Stimulated activated CD8-positive, alpha-beta memory T cell treated with anti-CD3 and anti-CD28 coated beads, Interleukin-4, amount 100 ng/mL, for 1 hour (primary cell): Measurements from ENCODE around the gene ANGPTL3.
"Not testable (repeated sequence)": the region's sequence is repeated elsewhere in the genome, so short reads cannot be mapped to it uniquely, and the experiment has no call there.

Experiments used
- DNase-seq, 2 donors: peaks; one replicate each; pipeline ENCODE4 v3.0.0-alpha.2; 2020; ENCODE audit warnings: low read depth in 2 of 2, low spot score in 1 of 2

ANGPTL3 gene, protein sequence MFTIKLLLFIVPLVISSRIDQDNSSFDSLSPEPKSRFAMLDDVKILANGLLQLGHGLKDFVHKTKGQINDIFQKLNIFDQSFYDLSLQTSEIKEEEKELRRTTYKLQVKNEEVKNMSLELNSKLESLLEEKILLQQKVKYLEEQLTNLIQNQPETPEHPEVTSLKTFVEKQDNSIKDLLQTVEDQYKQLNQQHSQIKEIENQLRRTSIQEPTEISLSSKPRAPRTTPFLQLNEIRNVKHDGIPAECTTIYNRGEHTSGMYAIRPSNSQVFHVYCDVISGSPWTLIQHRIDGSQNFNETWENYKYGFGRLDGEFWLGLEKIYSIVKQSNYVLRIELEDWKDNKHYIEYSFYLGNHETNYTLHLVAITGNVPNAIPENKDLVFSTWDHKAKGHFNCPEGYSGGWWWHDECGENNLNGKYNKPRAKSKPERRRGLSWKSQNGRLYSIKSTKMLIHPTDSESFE

DNA sequence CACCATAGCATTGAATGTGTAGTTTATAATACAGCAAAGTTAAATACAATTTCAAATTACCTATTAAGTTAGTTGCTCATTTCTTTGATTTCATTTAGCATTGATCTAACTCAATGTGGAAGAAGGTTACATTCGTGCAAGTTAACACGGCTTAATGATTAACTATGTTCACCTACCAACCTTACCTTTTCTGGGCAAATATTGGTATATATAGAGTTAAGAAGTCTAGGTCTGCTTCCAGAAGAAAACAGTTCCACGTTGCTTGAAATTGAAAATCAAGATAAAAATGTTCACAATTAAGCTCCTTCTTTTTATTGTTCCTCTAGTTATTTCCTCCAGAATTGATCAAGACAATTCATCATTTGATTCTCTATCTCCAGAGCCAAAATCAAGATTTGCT is at the start of gene ANGPTL3:
Gene ANGPTL3 (plus strand): TSS at position 240 of the 400 bp plus-strand sequence. CDS start 47 bp downstream, at position 287.
- no peak for DNase-seq

DNA sequence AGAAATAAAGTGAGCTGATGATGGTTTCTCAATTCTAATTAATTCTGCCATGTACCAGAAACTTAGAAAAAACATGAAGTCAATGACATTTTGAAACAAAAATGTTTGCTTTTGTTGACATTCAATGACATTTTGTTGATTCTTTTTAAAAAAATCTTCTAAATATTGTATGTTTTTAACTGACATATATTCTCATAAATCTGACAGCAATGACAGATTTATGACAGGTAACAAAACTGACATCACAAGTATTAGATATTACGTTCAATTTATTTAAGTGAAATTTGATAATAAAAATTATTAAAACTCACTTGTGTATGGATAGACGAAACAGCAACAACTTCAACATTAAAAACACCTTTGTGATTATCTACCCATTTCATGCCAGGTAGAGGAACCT is 36.0 kb upstream of the ANGPTL3 start:
- no peak for DNase-seq

DNA sequence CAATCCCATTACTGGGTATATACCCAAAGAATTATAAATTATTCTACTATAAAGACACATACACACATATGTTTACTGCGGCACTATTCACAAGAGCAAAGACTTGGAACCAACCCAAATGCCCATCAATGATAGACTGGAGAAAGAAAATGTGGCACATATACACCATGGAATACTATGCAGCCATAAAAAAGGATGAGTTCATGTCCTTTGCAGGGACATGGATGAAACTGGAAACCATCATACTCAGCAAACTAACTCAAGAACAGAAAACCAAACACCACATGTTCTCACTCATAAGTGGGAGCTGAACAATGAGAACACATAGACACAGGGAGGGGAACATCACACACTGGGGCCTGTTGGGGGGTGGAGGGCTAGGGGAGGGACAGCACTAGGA is 30.1 kb upstream of the ANGPTL3 start:
- not testable (repeated sequence) for DNase-seq

DNA sequence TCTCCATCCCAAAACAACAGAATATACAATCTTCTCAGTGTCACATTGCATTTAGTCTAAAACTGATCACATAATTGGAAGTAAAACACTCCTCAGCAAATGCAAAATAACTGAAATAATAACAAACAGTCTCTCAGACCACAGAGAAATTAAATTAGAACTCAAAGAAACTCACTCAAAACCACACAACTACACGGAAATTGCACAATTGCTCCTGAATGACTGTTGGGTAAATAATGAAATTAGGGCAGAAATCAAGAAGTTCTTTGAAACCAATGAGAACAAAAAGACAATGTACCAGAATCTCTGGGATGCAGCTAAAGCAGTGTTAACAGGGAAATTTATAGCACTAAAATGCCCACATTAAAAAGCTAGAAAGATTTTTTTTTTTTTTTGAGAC is 29.4 kb upstream of the ANGPTL3 start:
- not testable (repeated sequence) for DNase-seq

DNA sequence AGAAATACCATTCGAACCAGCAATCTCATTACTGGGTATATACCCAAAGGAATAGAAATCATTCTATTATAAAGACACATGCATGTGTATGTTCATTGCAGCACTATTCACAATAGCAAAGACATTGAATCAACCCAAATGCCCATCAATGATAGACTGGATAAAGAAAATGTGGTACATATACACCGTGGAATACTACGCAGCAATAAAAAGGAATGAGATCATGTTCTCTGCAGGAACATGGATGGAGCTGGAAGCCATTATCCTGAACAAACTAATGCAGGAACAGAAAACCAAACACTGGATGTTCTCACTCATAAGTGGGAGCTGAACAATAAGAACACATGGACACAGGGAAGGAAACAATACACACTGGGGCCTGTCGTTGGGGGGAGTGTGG is 25.8 kb upstream of the ANGPTL3 start:
- DNase-seq: not testable (repeated sequence)

DNA sequence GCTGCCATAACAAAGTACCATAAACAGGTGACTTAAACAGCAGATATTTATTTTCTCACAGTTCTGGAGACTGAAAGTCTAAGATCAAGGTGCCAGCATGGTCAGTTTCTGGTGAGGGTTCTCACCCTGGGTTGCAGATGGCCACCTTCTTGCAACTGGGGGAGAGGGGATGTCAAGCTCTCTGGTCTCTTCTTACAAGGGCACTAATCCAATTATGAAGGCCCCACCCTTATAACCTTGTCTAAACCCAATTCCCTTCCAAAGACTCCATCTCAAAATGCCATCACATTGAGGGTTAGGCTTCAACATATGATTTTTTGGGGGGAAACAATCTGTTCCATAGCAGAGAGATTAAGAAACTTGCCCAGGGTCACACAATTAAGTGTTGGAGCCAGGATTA is 24.8 kb upstream of the ANGPTL3 start:
- no peak for DNase-seq

DNA sequence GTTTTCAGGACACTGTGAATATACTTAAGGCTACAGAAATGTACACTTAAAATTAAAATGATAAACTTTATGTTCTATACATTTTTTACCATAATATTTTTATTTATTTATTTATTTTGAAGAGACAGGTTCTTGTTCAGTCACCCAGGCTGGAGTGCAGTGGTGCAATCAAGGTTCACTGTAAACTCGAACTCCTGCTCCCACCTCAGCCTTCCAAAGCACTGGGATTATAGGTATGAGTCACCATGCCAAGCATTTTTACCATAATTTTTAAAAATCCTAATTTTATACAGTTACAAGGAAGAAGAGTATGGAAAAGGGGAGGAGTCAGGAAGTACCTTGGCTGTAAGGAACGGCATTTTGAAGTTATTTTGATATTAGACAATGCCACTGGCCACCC is 23.6 kb upstream of the ANGPTL3 start:
- DNase-seq: no peak

DNA sequence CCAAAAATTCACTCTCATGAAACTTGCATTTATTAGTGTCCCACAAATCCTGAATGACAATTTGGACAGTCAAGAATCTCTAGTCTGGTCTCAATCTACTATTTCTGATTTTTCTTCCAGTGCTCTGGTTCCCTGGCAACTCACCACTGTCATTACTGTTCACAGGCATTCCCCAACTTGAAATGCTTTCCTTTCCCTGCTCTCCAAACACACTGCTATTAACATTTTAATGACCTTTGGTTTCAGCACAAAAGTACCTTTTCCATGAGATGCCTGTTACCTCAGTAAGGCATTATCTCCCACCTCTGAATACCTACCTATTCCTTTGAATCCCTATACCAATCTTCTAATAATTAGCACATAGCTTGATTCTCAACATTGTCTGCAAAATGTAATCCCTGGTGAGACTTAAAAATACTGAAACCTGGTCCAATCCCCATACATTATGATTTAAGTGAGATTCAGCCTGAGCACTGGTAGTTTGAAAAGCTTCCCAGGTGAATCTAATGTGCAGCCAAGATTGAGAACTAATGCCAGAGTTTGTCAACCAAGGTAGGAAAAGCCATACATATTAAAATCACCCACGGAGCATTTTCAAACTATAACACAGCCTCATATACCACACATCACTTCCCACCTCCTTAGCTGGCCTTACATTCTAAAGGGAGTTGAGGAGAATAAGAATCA is 11.7 kb upstream of the ANGPTL3 start:
- no peak for DNase-seq

DNA sequence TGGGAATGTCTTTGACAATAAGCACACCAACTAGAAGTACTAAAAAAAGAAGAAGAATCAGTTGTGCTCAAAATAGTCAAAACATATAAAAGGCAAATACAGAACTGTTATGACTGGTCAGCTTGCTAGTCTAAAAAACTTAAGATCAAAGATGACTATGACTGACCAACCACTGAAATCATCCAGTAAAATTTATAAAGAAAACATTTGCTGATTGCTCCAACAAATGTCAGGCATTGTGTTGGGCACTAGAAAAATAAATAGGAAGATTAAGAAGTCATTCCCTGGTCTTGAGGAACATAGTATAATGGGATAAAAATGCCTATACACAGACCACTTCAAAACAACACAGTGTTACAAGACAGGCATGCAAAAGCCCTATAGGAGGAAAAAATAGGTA is 9.3 kb upstream of the ANGPTL3 start:
- no peak for DNase-seq

DNA sequence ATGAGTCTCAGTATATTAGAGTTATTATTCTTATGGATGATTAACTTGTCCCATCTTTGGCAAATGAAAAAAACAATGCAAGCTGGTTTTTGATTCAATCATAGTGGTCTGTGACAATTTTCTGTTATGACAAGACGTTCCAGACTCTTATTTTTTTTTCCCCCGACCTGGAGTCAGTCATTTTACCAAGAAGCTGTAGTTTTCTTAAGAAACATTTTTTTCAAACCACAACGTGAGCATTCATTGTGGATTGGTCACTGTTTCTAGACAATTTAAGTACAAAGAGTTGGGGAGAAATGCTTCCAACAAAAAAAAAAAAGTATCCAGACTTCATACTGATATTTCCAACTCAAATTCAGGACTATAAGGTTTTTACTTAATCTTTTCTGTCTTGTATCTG is 8.0 kb upstream of the ANGPTL3 start:
- DNase-seq: no peak

DNA sequence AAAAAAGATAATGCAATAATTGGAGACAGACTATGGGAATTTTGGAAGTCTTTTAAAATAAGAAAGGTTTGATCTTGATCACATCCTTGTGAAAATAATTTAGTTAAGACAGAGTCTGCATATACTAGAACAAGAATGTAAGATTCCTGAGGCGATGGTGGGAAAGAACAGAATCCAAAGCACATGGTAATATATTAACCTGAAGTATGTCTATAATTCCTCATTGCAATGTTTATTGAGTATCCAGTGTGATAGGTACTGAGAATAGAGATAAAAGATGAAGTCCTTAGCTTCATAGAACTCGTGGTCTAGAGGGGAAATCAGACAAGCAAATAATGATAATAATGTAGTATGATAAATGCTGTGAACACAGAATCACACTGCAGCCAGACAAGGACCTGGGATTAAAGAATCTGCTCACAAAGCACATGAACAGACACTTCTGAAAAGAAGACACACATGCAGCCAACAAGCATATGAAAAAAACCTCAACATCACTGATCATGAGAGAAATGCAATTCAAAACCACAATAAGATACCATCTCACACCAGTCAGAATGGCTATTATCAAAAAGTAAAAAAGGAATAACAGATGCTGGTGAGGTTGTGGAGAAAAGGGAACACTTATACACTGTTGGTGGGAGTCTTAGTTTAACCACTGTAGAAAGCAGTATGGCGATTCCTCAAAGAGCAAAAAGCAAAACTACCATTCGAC is 6.9 kb upstream of the ANGPTL3 start:
- DNase-seq: no peak

DNA sequence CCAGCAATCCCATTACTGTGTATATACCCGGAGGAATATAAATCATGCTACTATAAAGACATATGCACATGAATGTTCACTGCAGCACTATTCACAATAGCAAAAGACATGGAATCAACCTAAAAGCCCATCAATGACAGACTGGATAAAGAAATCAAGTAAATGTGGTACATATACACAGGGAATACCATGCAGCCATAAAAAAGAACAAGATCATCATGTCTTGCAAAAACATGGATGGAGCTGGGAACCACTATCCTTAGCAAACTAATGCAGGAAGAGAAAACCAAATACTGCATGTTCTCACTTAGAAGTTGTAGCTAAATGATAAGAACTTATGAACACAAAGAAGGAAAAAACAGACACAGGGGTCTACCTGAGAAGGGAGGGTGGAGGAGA is 6.4 kb upstream of the ANGPTL3 start:
- no peak for DNase-seq

DNA sequence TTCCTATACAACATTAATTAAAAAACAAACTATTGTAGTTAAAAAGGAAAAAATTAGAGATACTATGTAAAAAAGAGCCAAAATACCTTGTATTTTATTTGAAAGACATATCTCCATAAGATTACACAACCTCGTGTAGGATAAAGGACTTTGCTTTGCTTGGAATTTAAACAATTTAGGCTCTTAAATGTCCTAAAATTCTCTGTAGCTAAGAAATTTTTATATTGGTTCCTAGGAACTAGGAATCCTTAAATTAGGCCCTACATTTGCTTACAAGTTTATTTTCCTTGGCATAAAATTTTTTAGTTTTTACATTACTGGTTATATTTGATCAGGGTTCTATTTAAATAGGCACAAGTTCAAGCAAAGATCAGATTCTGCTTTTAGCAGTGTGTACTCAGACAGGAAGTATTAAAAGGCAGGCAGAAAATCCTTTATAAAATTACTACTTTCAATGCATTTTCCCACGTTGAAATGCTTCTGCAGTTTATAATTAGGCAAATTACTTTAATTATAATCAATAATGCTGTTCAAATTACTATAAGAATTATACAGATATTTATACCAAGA is 3.4 kb upstream of the ANGPTL3 start:
- no peak for DNase-seq

DNA sequence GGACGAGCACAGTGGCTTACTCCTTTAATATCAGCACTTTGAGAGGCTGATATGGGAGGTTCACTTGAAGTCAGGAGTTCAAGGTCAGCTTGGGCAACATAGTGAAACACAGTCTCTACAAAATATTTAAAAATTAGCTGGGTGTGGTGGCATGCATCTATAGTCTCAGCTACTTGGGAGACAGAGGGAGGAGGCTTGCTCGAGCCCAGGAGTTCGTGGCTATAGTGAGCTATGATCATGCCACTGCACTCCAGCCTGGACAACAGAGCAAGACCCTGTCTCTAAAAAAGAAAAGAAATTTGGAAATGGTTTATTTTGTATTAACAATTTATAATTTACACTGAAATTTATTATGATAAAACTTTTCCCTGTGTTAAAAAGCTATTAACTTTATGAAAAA is 1.7 kb upstream of the ANGPTL3 start:
- DNase-seq: no peak

DNA sequence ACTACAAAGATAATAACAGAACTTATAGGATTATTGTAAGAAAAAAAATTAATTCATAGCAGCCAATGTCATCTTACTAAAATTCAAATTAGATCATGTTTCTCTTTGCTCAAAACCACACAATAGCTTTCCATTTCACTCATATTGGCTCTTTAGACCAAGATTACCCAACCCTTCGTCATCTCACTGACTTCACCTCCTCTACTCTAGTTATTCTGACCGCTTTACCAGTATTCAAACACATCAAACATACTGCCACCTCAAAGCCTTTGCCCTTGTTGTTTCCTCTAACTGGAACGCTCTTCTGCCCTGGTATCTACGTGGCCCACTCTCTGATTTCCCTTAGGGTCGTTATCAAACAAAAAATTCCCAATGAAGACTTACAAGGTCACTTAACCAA is 1.7 kb downstream of the ANGPTL3 start:
- DNase-seq: no peak

DNA sequence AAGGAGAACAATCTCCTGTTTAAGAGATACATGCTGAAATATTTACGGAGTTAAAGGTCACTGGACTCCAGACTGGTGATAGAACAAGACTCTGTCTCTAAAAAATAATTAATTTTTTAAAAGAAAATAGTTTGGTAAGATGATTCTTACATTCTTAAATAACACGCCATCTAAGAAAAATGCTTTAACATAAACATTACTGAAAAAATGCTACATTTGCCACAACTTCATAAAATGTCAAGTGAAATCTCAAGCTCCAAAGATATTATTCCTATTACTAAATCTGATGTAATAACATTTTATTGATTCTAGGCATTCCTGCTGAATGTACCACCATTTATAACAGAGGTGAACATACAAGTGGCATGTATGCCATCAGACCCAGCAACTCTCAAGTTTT is 4.1 kb downstream of the ANGPTL3 start:
- DNase-seq: no peak

DNA sequence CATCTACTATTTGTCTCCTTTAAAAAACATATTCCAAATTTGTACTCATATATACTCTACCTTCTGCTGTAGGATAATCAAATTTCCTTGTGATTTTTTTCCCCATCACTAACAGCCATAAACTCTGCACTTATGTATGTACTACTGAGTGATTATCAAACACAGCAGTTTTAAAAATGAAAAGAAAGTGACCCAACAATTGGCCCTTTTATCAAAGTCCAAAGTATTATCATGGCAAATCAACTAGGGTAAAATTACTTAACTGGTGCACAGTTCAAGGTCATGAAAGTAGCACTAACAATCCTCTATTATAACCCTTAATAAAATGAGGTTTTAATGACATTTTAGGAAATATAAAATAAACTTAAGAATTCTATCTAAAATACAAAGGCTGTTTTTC is 11.6 kb downstream of the ANGPTL3 start:
- no peak for DNase-seq

DNA sequence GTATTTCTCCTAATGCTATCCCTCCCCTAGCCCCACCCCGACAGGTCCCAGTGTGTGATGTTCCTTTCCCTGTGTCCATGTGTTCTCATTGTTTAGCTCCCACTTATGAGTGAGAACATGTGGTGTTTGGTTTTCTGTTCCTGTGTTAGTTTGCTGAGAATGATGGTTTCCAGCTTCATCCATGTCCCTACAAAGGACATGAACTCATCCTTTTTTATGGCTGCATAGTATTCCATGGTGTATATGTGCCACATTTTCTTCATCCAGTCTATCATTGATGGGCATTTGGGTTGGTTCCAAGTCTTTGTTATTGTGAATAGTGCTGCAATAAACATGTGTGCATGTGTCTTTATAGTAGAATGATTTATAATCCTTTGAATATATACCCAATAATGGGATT is 13.3 kb downstream of the ANGPTL3 start:
- DNase-seq: not testable (repeated sequence)

DNA sequence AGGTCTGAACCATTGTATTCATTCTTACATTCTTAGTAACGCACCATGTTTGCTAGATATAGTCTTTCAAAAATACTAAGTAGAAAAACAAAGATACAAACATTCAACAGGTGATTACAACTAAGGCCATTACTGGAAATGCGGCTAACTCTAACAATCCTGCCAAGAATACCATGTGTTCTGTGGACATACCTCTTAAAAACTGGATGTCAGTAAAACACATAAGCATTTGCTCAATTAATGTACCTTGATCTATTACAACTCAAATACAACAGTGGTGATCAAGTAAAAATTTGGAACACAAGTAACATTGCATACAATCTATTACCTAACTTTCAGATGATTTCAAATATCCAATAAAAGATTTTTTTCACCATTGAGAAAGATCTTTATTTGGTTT is 15.4 kb downstream of the ANGPTL3 start:
- DNase-seq: no peak

DNA sequence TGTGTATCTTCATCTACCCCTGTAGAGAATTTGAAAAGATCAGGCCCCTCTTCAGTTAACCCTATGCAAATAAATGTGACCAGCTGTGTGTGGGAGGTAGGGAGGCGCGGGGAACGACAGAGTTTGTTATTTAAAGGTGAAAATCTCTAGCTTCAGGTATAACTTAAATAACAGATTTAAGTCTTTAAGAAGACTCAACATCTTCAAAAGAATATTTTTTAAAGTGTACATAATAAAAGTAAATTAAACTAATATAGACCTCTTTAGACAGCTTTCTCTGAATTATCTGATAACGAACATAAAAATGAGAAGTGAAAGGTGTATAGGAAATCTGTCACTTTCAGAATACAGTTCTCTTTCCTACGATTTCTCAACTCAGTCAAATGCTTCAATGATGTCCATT is 16.0 kb downstream of the ANGPTL3 start:
- DNase-seq: no peak

DNA sequence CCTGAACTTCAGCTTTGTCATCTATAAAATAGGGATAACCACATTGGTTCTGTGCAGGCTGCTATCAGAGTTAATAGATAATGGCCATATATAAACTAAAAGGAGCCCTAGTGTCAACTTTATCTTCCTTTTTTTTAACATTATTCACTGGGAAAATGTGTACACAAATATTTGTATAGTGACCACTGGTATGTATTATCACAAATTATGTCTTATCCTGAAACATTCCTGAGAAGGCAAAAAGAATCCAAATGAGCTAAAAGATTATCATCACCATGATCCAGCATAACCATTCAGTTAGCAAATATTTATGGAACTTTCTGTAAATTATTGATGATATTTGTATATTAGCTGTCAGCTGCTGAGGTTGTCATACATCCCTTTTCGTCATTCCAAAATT is 16.6 kb downstream of the ANGPTL3 start:
- no peak for DNase-seq

DNA sequence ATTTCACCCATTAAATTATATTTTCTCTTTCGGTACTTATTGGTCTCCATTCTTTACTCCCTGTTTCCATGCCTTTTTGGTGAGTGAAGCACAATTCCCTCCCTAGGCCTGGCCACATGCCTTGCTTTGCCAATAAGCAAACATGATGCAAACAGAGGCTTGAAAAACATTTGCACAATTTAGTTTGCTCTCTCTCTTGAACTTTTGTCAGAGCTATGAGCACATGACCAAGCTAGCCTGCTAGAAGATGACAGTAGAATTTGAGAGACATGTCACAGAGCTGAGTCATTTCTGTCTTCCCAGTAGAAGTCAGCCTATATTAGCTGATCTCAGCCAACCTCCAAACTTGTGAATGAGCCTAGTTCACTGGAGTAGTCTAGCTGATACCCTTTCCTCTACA is 24.6 kb downstream of the ANGPTL3 start:
- DNase-seq: no peak
